ENCODE results near the gene CCSER2. TPM values are rescaled to one million over a fixed set of nuclear protein-coding genes. Genes with fewer than 3 reads are reported as not detected.

Gene CCSER2
- polyA plus RNA-seq, 1 of the 3 experiments (the other 2 are of a cell fraction), result 8.5 TPM

DNA sequence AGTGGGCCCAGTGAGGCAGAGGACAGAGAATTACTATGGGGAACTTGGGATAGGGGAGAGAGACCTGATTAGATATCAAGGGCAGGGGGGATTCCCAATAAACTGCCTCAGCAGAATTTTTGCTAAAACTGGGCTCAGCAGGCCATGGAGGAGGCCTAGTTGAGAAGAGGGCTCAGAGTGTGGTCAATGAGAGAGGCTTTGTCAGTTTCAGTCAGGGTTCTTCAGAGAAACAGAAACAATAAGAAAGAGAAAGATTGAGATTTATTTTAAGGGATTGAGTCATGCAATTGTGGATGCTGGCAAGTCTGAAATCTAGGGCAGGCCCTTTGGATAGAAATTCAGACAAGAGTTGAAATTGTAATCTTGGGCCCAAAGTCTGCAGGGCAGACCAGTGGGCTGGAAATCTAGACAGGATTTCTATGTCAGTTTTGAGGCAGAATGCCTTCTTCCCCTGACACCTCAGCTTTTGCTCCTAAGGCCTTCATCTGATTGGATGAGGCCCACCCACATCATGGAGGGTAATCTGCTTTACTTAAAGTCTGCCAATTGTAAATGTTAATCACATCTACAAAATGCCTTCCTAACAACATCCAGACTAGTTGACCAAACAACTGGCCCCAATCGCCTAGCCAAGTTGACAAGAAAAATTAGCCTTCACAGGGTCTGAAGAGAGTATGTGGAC is 33.5 kb upstream of the CCSER2 start:
- Histone ChIP-seq H3K9me2 (no peaks in the 10 kb centered on the region), H3K79me2 (ENCODE audit: insufficient read depth) (no peaks in the 10 kb centered on the region), H3K9me3 (no peaks in the 10 kb centered on the region), H3K27me3 (ENCODE audit: insufficient read depth) (no peaks in the 10 kb centered on the region), H3K9ac (no peak overlapping the region), H3K4me1 (ENCODE audit: control insufficient read depth in 1 of 2, insufficient read depth in 2 of 2, low read depth in 1 of 2, low read length in 1 of 2) (peaks cover 7 to 15% of the 10 kb centered on the region in 2 experiments; a peak in 2 of 4 replicates), H3F3A (replicated peaks; ENCODE audit: insufficient read depth) (peaks cover 7% of the 10 kb centered on the region), H4K20me1 (ENCODE audit: insufficient read depth) (no peaks in the 10 kb centered on the region), H3K4me3 (ENCODE audit: low read depth in 2 of 2, low read length in 1 of 2) (no peak overlapping the region), H3K27ac (ENCODE audit: low read depth in 2 of 2, low read length in 1 of 2) (no peak overlapping the region), H3K4me2 (no peak overlapping the region), H3K36me3 (replicated peaks in 1 of 2; ENCODE audit: control insufficient read depth in 1 of 2, insufficient read depth in 2 of 2, low read length in 1 of 2) (no peaks in the 10 kb centered on the region), H2AFZ (ENCODE audit: low read depth) (no peak overlapping the region)
- POLR2A ChIA-PET, result no interaction called here
- TF ChIP-seq RFX5 (IDR thresholded peaks at IDR 0.05; ENCODE audit: low read length), result no peak
- no peak for TF ChIP-seq FOSL2 (IDR thresholded peaks at IDR 0.05; ENCODE audit: borderline replicate concordance, low read depth)
- TF ChIP-seq, protein P1, sequence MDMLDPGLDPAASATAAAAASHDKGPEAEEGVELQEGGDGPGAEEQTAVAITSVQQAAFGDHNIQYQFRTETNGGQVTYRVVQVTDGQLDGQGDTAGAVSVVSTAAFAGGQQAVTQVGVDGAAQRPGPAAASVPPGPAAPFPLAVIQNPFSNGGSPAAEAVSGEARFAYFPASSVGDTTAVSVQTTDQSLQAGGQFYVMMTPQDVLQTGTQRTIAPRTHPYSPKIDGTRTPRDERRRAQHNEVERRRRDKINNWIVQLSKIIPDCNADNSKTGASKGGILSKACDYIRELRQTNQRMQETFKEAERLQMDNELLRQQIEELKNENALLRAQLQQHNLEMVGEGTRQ (IDR thresholded peaks at IDR 0.05; ENCODE audit: borderline replicate concordance, low read depth, low read length), result no peak
- TF ChIP-seq RAD21 (IDR thresholded peaks at IDR 0.05; ENCODE audit: low read length), result no peak
- no peak for TF ChIP-seq NRF1 (IDR thresholded peaks at IDR 0.05; ENCODE audit: low read depth, low read length)
- no peak for TF ChIP-seq GATA2 (CRISPR knock-in tag; IDR thresholded peaks at IDR 0.05)
- TF ChIP-seq SIN3A (IDR thresholded peaks at IDR 0.05; ENCODE audit: borderline replicate concordance, low read depth, low read length), result no peak
- TF ChIP-seq, protein P2, sequence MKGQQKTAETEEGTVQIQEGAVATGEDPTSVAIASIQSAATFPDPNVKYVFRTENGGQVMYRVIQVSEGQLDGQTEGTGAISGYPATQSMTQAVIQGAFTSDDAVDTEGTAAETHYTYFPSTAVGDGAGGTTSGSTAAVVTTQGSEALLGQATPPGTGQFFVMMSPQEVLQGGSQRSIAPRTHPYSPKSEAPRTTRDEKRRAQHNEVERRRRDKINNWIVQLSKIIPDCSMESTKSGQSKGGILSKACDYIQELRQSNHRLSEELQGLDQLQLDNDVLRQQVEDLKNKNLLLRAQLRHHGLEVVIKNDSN (IDR thresholded peaks at IDR 0.05; ENCODE audit: borderline replicate concordance, low read depth), result no peak
- TF ChIP-seq FOXJ3 (CRISPR knock-in tag; IDR thresholded peaks at IDR 0.05), result no peak
- no peak for TF ChIP-seq EP300 (IDR thresholded peaks at IDR 0.05; ENCODE audit: borderline replicate concordance in 1 of 2, low read depth in 1 of 2, low read length in 1 of 2)
- no peak for TF ChIP-seq FOXM1 (IDR thresholded peaks at IDR 0.05; ENCODE audit: low read depth)
- no peak for TF ChIP-seq RXRA (IDR thresholded peaks at IDR 0.05; ENCODE audit: borderline replicate concordance, low read depth)
- no peak for TF ChIP-seq MXI1 (IDR thresholded peaks at IDR 0.05; ENCODE audit: low read depth, low read length)
- TF ChIP-seq JUND (IDR thresholded peaks at IDR 0.05), result no peak
- TF ChIP-seq, protein P3, sequence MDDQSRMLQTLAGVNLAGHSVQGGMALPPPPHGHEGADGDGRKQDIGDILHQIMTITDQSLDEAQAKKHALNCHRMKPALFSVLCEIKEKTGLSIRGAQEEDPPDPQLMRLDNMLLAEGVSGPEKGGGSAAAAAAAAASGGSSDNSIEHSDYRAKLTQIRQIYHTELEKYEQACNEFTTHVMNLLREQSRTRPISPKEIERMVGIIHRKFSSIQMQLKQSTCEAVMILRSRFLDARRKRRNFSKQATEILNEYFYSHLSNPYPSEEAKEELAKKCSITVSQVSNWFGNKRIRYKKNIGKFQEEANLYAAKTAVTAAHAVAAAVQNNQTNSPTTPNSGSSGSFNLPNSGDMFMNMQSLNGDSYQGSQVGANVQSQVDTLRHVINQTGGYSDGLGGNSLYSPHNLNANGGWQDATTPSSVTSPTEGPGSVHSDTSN (IDR thresholded peaks at IDR 0.05), result no peak
- no peak for TF ChIP-seq EZH2phosphoT487 (IDR thresholded peaks at IDR 0.05; ENCODE audit: borderline replicate concordance, low read depth)
- TF ChIP-seq TCF12 (IDR thresholded peaks at IDR 0.05), result no peak
- TF ChIP-seq, protein P4, sequence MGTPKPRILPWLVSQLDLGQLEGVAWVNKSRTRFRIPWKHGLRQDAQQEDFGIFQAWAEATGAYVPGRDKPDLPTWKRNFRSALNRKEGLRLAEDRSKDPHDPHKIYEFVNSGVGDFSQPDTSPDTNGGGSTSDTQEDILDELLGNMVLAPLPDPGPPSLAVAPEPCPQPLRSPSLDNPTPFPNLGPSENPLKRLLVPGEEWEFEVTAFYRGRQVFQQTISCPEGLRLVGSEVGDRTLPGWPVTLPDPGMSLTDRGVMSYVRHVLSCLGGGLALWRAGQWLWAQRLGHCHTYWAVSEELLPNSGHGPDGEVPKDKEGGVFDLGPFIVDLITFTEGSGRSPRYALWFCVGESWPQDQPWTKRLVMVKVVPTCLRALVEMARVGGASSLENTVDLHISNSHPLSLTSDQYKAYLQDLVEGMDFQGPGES (IDR thresholded peaks at IDR 0.05; ENCODE audit: low read depth, low read length), result no peak
- TF ChIP-seq, protein P5, sequence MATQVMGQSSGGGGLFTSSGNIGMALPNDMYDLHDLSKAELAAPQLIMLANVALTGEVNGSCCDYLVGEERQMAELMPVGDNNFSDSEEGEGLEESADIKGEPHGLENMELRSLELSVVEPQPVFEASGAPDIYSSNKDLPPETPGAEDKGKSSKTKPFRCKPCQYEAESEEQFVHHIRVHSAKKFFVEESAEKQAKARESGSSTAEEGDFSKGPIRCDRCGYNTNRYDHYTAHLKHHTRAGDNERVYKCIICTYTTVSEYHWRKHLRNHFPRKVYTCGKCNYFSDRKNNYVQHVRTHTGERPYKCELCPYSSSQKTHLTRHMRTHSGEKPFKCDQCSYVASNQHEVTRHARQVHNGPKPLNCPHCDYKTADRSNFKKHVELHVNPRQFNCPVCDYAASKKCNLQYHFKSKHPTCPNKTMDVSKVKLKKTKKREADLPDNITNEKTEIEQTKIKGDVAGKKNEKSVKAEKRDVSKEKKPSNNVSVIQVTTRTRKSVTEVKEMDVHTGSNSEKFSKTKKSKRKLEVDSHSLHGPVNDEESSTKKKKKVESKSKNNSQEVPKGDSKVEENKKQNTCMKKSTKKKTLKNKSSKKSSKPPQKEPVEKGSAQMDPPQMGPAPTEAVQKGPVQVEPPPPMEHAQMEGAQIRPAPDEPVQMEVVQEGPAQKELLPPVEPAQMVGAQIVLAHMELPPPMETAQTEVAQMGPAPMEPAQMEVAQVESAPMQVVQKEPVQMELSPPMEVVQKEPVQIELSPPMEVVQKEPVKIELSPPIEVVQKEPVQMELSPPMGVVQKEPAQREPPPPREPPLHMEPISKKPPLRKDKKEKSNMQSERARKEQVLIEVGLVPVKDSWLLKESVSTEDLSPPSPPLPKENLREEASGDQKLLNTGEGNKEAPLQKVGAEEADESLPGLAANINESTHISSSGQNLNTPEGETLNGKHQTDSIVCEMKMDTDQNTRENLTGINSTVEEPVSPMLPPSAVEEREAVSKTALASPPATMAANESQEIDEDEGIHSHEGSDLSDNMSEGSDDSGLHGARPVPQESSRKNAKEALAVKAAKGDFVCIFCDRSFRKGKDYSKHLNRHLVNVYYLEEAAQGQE (IDR thresholded peaks at IDR 0.05; ENCODE audit: low read depth, low read length), result no peak
- no peak for TF ChIP-seq RCOR1 (IDR thresholded peaks at IDR 0.05; ENCODE audit: low read length)
- DNase-seq, result no peak
- WGBS (ENCODE audit: low lambda C conversion rate), result 78% methylated on average over 1 of the region's 1 CpG
- CTCF ChIA-PET, result no interaction called here

All from SK-N-SH (cell line).